ENCODE measurements around the gene C16orf82. TPM values are rescaled to one million over a fixed set of nuclear protein-coding genes. Genes with fewer than 3 reads are reported as not detected.

C16orf82 gene
- total RNA-seq, 1 experiment from 2014 or later, result not detected

- no peak overlapping the region for H3K4ac ChIP-seq (ENCODE audit: low read depth, low read length)
- H2AFZ ChIP-seq (ENCODE audit: low read length), result no peak overlapping the region
- no peaks in the 10 kb centered on the region for H3K9me3 ChIP-seq (ENCODE audit: control insufficient read depth, low read depth, low read length)
- H3K4me2 ChIP-seq (ENCODE audit: insufficient read depth, insufficient read length, low read length), result no peak overlapping the region
- H3K56ac ChIP-seq (ENCODE audit: insufficient read length, low read depth, low read length), result no peak overlapping the region
- no peaks in the 10 kb centered on the region for H3K23me2 ChIP-seq (ENCODE audit: insufficient read length, low read depth, low read length, poor library complexity, severe bottlenecking)
- TF ChIP-seq CTCF (conservative IDR thresholded peaks at IDR 0.05), result no peak
- Mint-ChIP-seq H3K9me3 (peaks cover 3 to 5% of the 10 kb centered on the region in 2 experiments; a peak in 4 of 5 replicates), H3K27ac (no peak overlapping the region), H3K4me3 (no peak overlapping the region), H3K4me1 (peaks cover 3 to 10% of the 10 kb centered on the region in 2 experiments; a peak in 3 of 4 replicates), H3K36me3 (ENCODE audit: insufficient read depth in 1 of 3, low read depth in 3 of 3) (no peaks in the 10 kb centered on the region; a peak in 1 of 7 replicates), H3K27me3 (ENCODE audit: low read depth) (peaks cover 11% of the 10 kb centered on the region)
- no peak overlapping the region for H2AK5ac ChIP-seq (ENCODE audit: insufficient read length, low read length)
- no peak overlapping the region for H2BK15ac ChIP-seq (ENCODE audit: low read depth, low read length)
- H3K27me3 ChIP-seq (ENCODE audit: insufficient read depth, low read length), result no peaks in the 10 kb centered on the region
- no peaks in the 10 kb centered on the region for H3K79me1 ChIP-seq (ENCODE audit: insufficient read depth, low read depth, low read length, poor library complexity, severe bottlenecking)
- no peaks in the 10 kb centered on the region for H4K20me1 ChIP-seq (ENCODE audit: control insufficient read depth, insufficient read depth, insufficient read length)
- DNase-seq, result no peak
- no peak overlapping the region for H3K23ac ChIP-seq (ENCODE audit: insufficient read length, low read depth, low read length)
- H3T11ph ChIP-seq (ENCODE audit: low read length), result no peak overlapping the region
- H4K91ac ChIP-seq (ENCODE audit: insufficient read length, low read depth, low read length), result no peak overlapping the region
- no peak overlapping the region for H3K18ac ChIP-seq (ENCODE audit: insufficient read length, low read depth, low read length)
- H4K5ac ChIP-seq (ENCODE audit: insufficient read length, low read depth, low read length), result no peak overlapping the region
- no peaks in the 10 kb centered on the region for H3K79me2 ChIP-seq (ENCODE audit: insufficient read depth, low read length)
- no CpG with 5 or more reads among the region's 2 CpGs for WGBS (ENCODE audit: extremely low coverage, insufficient read length, low lambda C conversion rate)
- H2BK20ac ChIP-seq (ENCODE audit: low read depth, low read length, poor library complexity, severe bottlenecking), result no peak overlapping the region
- no peak overlapping the region for H2BK120ac ChIP-seq (ENCODE audit: low read depth, low read length, poor library complexity, severe bottlenecking)
- no peak overlapping the region for H3K27ac ChIP-seq (ENCODE audit: insufficient read length, low read depth, low read length)
- no peak overlapping the region for H3K14ac ChIP-seq (ENCODE audit: insufficient read depth, low read length)
- H4K8ac ChIP-seq (replicated peaks; ENCODE audit: insufficient read length, low read depth, low read length), result no peak overlapping the region
- H2BK12ac ChIP-seq (ENCODE audit: insufficient read length, low read depth, low read length), result no peak overlapping the region
- H3K4me1 ChIP-seq (ENCODE audit: insufficient read depth, low read length), result no peaks in the 10 kb centered on the region
- no peak overlapping the region for H3K9ac ChIP-seq (ENCODE audit: extremely low read depth, insufficient read length, low read length)
- H2BK5ac ChIP-seq (ENCODE audit: insufficient read length, low read length), result no peak overlapping the region
Measured at GRCh38 chr16:27114006-27114405, 47.3 kb downstream of the C16orf82 start.
